ENCODE results near the gene GRPEL1. TPM values are rescaled to one million over a fixed set of nuclear protein-coding genes. Genes with fewer than 3 reads are reported as not detected.

Gene GRPEL1
- total and polyA plus RNA-seq, 2 of the 13 experiments (the other 11 are each of a cell fraction or from before 2014, with no cell fraction given), result 32.3 to 141 TPM

GRCh38 chr4:7067452-7068278 is at the start of gene GRPEL1 (continued):
- no peak for TF ChIP-seq RAD51 (IDR thresholded peaks at IDR 0.05; ENCODE audit: borderline replicate concordance)
- no peak for TF ChIP-seq ZBTB42 (CRISPR knock-in tag; IDR thresholded peaks at IDR 0.05)
- TF ChIP-seq CBX1 (IDR thresholded peaks at IDR 0.05; ENCODE audit: low read depth), result no peak
- TF ChIP-seq NPAS2 (CRISPR knock-in tag; IDR thresholded peaks at IDR 0.05; ENCODE audit: borderline replicate concordance), result no peak
- TF ChIP-seq ARID4A (CRISPR knock-in tag; IDR thresholded peaks at IDR 0.05; ENCODE audit: borderline replicate concordance), result peak; percentile 91
- TF ChIP-seq RERE (CRISPR knock-in tag; IDR thresholded peaks at IDR 0.05; ENCODE audit: low read depth), result no peak
- TF ChIP-seq SNRNP70 (IDR thresholded peaks at IDR 0.05; ENCODE audit: low read depth, low read length), result no peak
- TF ChIP-seq POLR2A (IDR thresholded peaks at IDR 0.05; ENCODE audit: insufficient read depth in 1 of 2, low read depth in 2 of 2, low read length in 2 of 2), result peak in 1 of 2 experiments; percentile 99; a peak in 2 of 4 replicates
- TF ChIP-seq ZNF337 (CRISPR knock-in tag; IDR thresholded peaks at IDR 0.05; ENCODE audit: borderline replicate concordance, low read depth), result 0 out of 2 replicates have a peak, but pooled peaks have one; percentile 37
- peak; percentile 95 for TF ChIP-seq ZNF34 (CRISPR knock-in tag; IDR thresholded peaks at IDR 0.05; ENCODE audit: borderline replicate concordance)
- TF ChIP-seq ZNF576 (CRISPR knock-in tag; IDR thresholded peaks at IDR 0.05), result no peak
- TF ChIP-seq JUND (CRISPR knock-in tag; IDR thresholded peaks at IDR 0.05), result no peak
- 0 out of 2 replicates have a peak, but pooled peaks have one; percentile 41 for TF ChIP-seq FUBP1 (CRISPR knock-in tag; IDR thresholded peaks at IDR 0.05; ENCODE audit: borderline replicate concordance)
- peak; percentile 98 for TF ChIP-seq POLR2G (IDR thresholded peaks at IDR 0.05; ENCODE audit: low read depth, low read length)
- peak; percentile 45 for TF ChIP-seq KAT8 (CRISPR knock-in tag; IDR thresholded peaks at IDR 0.05)
- TF ChIP-seq PHB2 (IDR thresholded peaks at IDR 0.05; ENCODE audit: partially characterized antibody), result no peak
- TF ChIP-seq KDM5B (CRISPR knock-in tag; IDR thresholded peaks at IDR 0.05; ENCODE audit: borderline replicate concordance), result peak; percentile 86; the same call in 1 of the 2 replicates

Data from HepG2 (cell line).